Activated T-cell treated with anti-CD3 and anti-CD28 coated beads, Interleukin-2, amount 50 U/mL, for 72 hours (primary cell): ENCODE data around the gene MAD2L2. TPM values are rescaled to one million over a fixed set of nuclear protein-coding genes. Genes with fewer than 3 reads are reported as not detected.
A peak's percentile ranks its signal among the peaks of the same experiment; 100 is the strongest.

ENCODE experiments used
- ATAC-seq, 2 donors: fragments of 150-1000 bp; cut with Tn5 transposase; replicated peaks in 1 of 2; 2 replicates each; pipeline ENCODE4 v1.10.0; 2021; ENCODE audit warnings: moderate library complexity in 2 of 2, mild to moderate bottlenecking in 1 of 2
- DNase-seq, 2 donors: peaks; one replicate each; pipeline ENCODE4 v3.0.0; 2021 to 2022; ENCODE audit warnings: mixed read lengths in 1 of 2
- H3K27ac Mint-ChIP-seq: one replicate; pipeline ENCODE4 v1.8.0; 2022; ENCODE audit warnings: mild to moderate bottlenecking, moderate library complexity, mixed read lengths
- H3K27me3 Mint-ChIP-seq: one replicate; pipeline ENCODE4 v1.8.0; 2022; ENCODE audit warnings: low read depth, mixed read lengths
- H3K36me3 Mint-ChIP-seq, 2 donors: one replicate each; pipeline ENCODE4 v1.8.0; 2022; ENCODE audit warnings: mixed read lengths in 2 of 2, mild to moderate bottlenecking in 1 of 2; ENCODE audit not compliant: insufficient read depth in 2 of 2
- H3K4me1 Mint-ChIP-seq: one replicate; pipeline ENCODE4 v1.8.0; 2022; ENCODE audit warnings: low read depth, mixed read lengths
- H3K4me3 Mint-ChIP-seq, 2 donors: one replicate each; pipeline ENCODE4 v1.8.0; 2022; ENCODE audit warnings: mild to moderate bottlenecking in 2 of 2, mixed read lengths in 2 of 2, moderate library complexity in 2 of 2
- H3K9me3 Mint-ChIP-seq, 2 donors: one replicate each; pipeline ENCODE4 v1.8.0; 2022; ENCODE audit warnings: mixed read lengths in 2 of 2
- total RNA-seq, 2 donors: library from RNA; stranded (reverse); gene quantifications; one replicate each; pipeline ENCODE4 v1.2.3, GENCODE V29; 2022

The MAD2L2 gene
- total RNA-seq, 2 donors from 2014 or later = 76.5 to 78.7 TPM

- Mint-ChIP-seq H3K4me3 (no peak overlapping the region), H3K27ac (no peak overlapping the region), H3K36me3 (no peaks in the 10 kb centered on the region), H3K4me1 (no peaks in the 10 kb centered on the region), H3K9me3 (no peaks in the 10 kb centered on the region), H3K27me3 (no peaks in the 10 kb centered on the region)
- DNase-seq (no peak), ATAC-seq (no peak)
These were observed 40.0 kb downstream of the MAD2L2 start for GRCh38 chr1:11640944-11641343.

GRCh38 chr1:11640101-11640500, 40.8 kb downstream of the MAD2L2 start:
- no peak for ATAC-seq
- H3K4me1 Mint-ChIP-seq = no peaks in the 10 kb centered on the region
- H3K36me3 Mint-ChIP-seq = no peaks in the 10 kb centered on the region
- H3K9me3 Mint-ChIP-seq = no peaks in the 10 kb centered on the region
- DNase-seq = no peak
- no peaks in the 10 kb centered on the region for H3K27me3 Mint-ChIP-seq
- no peak overlapping the region for H3K4me3 Mint-ChIP-seq
- H3K27ac Mint-ChIP-seq = no peak overlapping the region

- DNase-seq (no peak), ATAC-seq (no peak)
- H3K4me1 Mint-ChIP-seq = no peaks in the 10 kb centered on the region
- no peak overlapping the region for H3K27ac Mint-ChIP-seq
- H3K27me3 Mint-ChIP-seq = no peaks in the 10 kb centered on the region
- no peak overlapping the region for H3K4me3 Mint-ChIP-seq
- H3K36me3 Mint-ChIP-seq = no peaks in the 10 kb centered on the region
- H3K9me3 Mint-ChIP-seq = no peaks in the 10 kb centered on the region
These were observed 41.6 kb downstream of the MAD2L2 start for GRCh38 chr1:11639372-11639771.

GRCh38 chr1:11638121-11638520, 42.8 kb downstream of the MAD2L2 start:
- no peak overlapping the region for H3K27ac Mint-ChIP-seq
- no peak overlapping the region for H3K4me3 Mint-ChIP-seq
- no peak for ATAC-seq
- no peaks in the 10 kb centered on the region for H3K4me1 Mint-ChIP-seq
- DNase-seq = no peak
- H3K27me3 Mint-ChIP-seq = no peaks in the 10 kb centered on the region
- H3K36me3 Mint-ChIP-seq = no peaks in the 10 kb centered on the region
- no peaks in the 10 kb centered on the region for H3K9me3 Mint-ChIP-seq

GRCh38 chr1:11634365-11635192, 46.4 kb downstream of the MAD2L2 start:
- peaks cover 9% of the 10 kb centered on the region for H3K27me3 Mint-ChIP-seq
- no peak overlapping the region for H3K4me3 Mint-ChIP-seq
- no peaks in the 10 kb centered on the region for H3K4me1 Mint-ChIP-seq
- DNase-seq (no peak), ATAC-seq (no peak)
- no peaks in the 10 kb centered on the region for H3K36me3 Mint-ChIP-seq
- H3K27ac Mint-ChIP-seq = no peak overlapping the region
- H3K9me3 Mint-ChIP-seq = no peaks in the 10 kb centered on the region

- H3K9me3 Mint-ChIP-seq = no peaks in the 10 kb centered on the region
- H3K27me3 Mint-ChIP-seq = peaks cover 15% of the 10 kb centered on the region
- no peak overlapping the region for H3K4me3 Mint-ChIP-seq
- DNase-seq (no peak), ATAC-seq (no peak)
- H3K36me3 Mint-ChIP-seq = no peaks in the 10 kb centered on the region
- no peaks in the 10 kb centered on the region for H3K4me1 Mint-ChIP-seq
- no peak overlapping the region for H3K27ac Mint-ChIP-seq
These were observed 51.5 kb downstream of the MAD2L2 start for GRCh38 chr1:11629184-11630016.

- DNase-seq (no peak), ATAC-seq (no peak)
These were observed 52.2 kb downstream of the MAD2L2 start for GRCh38 chr1:11628767-11629166.

GRCh38 chr1:11626551-11626950, 54.4 kb downstream of the MAD2L2 start:
- Mint-ChIP-seq H3K27me3 (peaks cover 11% of the 10 kb centered on the region), H3K9me3 (no peaks in the 10 kb centered on the region)

More at GRCh38 chr1:11628767-11629166, 52.2 kb downstream of the MAD2L2 start:
- Mint-ChIP-seq H3K9me3 (no peaks in the 10 kb centered on the region), H3K4me3 (no peak overlapping the region), H3K36me3 (no peaks in the 10 kb centered on the region), H3K27me3 (peaks cover 15% of the 10 kb centered on the region), H3K27ac (no peak overlapping the region), H3K4me1 (no peaks in the 10 kb centered on the region)

More at GRCh38 chr1:11626551-11626950, 54.4 kb downstream of the MAD2L2 start:
- no peaks in the 10 kb centered on the region for H3K36me3 Mint-ChIP-seq
- H3K27ac Mint-ChIP-seq = peak overlapping the region; percentile 63
- DNase-seq (no peak), ATAC-seq (no peak)
- H3K4me1 Mint-ChIP-seq = no peaks in the 10 kb centered on the region
- H3K4me3 Mint-ChIP-seq = no peak overlapping the region

Other genes with a start within 250 kb of the MAD2L2 start
- under 1 TPM; 0.42 to 0.46 TPM for gene DISP3, start 202.0 kb downstream of the MAD2L2 start, total RNA-seq
- 1 to 10 TPM; 1.9 to 3.9 TPM for gene FBXO2, start 26.7 kb downstream of the MAD2L2 start, total RNA-seq
- 10 to 100 TPM; 24.8 to 30.3 TPM for gene FBXO44, start 26.3 kb downstream of the MAD2L2 start, total RNA-seq
- 10 to 100 TPM; 10.9 to 11.3 TPM for gene FBXO6, start 16.9 kb downstream of the MAD2L2 start, total RNA-seq
- gene DRAXIN, start 10.6 kb upstream of the MAD2L2 start, total RNA-seq = under 1 TPM; 0.12 to 0.30 TPM
- 10 to 100 TPM; 12.6 to 13.4 TPM for gene AGTRAP, start 55.0 kb upstream of the MAD2L2 start, total RNA-seq
- under 1 TPM in 1 of 2 donors, not detected in 1; 0.41 TPM for gene C1orf167, start 81.0 kb upstream of the MAD2L2 start, total RNA-seq
- 10 to 100 TPM; 16.0 to 18.7 TPM for gene MTHFR, start 124.8 kb upstream of the MAD2L2 start, total RNA-seq
- gene CLCN6, start 125.0 kb upstream of the MAD2L2 start, total RNA-seq = 1 to 10 TPM; 8.2 to 9.3 TPM
- not detected for gene NPPA, start 166.6 kb upstream of the MAD2L2 start, total RNA-seq
- not detected for gene NPPB, start 177.8 kb upstream of the MAD2L2 start, total RNA-seq
- gene KIAA2013, start 245.3 kb upstream of the MAD2L2 start, total RNA-seq = 10 to 100 TPM; 25.3 to 26.9 TPM